Ishikawa (cell line): ENCODE data around the gene LIMA1.

Experiments used
- CEBPB ChIP-seq: IDR thresholded peaks from 2 replicates; pipeline ENCODE4 v1.6.1; 2012
- CREB1 ChIP-seq: IDR thresholded peaks from 2 replicates; pipeline ENCODE4 v1.6.1; 2012; ENCODE audit warnings: low read depth
- EGR1 ChIP-seq: IDR thresholded peaks from 2 replicates; pipeline ENCODE4 v1.6.1; 2012
- EP300 ChIP-seq: IDR thresholded peaks from 2 replicates; pipeline ENCODE4 v1.6.1; 2012; ENCODE audit warnings: borderline replicate concordance
- FOXM1 ChIP-seq: IDR thresholded peaks from 2 replicates; pipeline ENCODE4 v1.6.1; 2012; ENCODE audit warnings: low read depth, borderline replicate concordance
- NFIC ChIP-seq: IDR thresholded peaks from 2 replicates; pipeline ENCODE4 v1.6.1; 2012
- RAD21 ChIP-seq: IDR thresholded peaks from 2 replicates; pipeline ENCODE4 v1.6.1; 2012; ENCODE audit warnings: low read depth
- TAF1 ChIP-seq: IDR thresholded peaks from 2 replicates; pipeline ENCODE4 v1.6.1; 2012; ENCODE audit warnings: low read depth, mild to moderate bottlenecking
- TCF12 ChIP-seq: IDR thresholded peaks from 2 replicates; pipeline ENCODE4 v1.6.1; 2012; ENCODE audit warnings: low read depth
- TEAD4 ChIP-seq: IDR thresholded peaks from 2 replicates; pipeline ENCODE4 v1.6.1; 2012
- YY1 ChIP-seq: IDR thresholded peaks from 2 replicates; pipeline ENCODE4 v1.6.1; 2012; ENCODE audit warnings: low read depth
- ZBTB7A ChIP-seq: IDR thresholded peaks from 2 replicates; pipeline ENCODE4 v1.6.1; 2012; ENCODE audit warnings: low read depth
- TF ChIP-seq, protein P1 (sequence below): IDR thresholded peaks from 2 replicates; pipeline ENCODE4 v1.6.1; 2012
- TF ChIP-seq, protein P2 (sequence below): IDR thresholded peaks from 2 replicates; pipeline ENCODE4 v1.6.1; 2012; ENCODE audit warnings: low read depth, mild to moderate bottlenecking
- TF ChIP-seq, protein P3 (sequence below): IDR thresholded peaks from 2 replicates; pipeline ENCODE4 v1.6.1; 2012

LIMA1 gene

DNA sequence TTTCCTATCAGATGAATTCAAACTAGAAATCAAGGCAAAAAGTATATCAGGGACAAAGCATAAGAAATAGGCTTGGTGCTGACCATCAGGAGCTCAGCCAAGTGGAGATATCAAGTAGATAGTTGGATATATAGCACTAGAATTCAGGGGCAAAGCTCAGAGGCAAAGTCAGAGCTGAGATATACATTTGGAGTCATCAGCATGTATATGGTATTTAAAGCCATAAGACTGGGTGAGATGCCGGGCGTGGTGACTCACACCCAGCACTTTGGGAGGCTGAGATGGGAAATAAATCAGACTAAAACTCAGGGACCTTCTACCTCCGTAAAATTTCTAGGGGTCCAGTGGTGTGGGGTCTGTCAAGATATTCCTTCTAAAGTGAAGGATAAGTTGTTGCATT, 38.9 kb upstream of the LIMA1 start:
- TF ChIP-seq YY1 (no peak), RAD21 (no peak), NFIC (no peak)
- TF ChIP-seq, protein P1, sequence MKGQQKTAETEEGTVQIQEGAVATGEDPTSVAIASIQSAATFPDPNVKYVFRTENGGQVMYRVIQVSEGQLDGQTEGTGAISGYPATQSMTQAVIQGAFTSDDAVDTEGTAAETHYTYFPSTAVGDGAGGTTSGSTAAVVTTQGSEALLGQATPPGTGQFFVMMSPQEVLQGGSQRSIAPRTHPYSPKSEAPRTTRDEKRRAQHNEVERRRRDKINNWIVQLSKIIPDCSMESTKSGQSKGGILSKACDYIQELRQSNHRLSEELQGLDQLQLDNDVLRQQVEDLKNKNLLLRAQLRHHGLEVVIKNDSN: no peak

DNA sequence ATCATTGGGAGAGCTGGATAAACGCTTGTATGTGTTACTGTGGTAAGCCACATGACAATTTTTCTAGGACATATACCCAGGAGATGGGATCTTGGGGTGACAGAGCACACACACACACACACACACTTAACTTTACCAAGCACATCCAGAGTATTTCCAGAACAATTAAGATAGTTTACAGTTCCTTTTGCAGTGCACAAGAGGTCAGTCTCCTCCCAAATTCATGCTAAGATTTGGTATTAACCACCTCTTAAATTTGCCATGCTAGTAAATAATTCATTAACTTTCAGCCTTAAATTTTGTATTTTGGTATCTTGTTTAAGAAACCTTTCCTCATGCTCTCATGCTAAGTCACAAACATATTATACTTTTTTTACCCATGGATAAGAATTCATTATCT, 33.9 kb upstream of the LIMA1 start:
- TF ChIP-seq EP300: no peak
- TF ChIP-seq RAD21: peak; percentile 26; the same call in 1 of the 2 replicates
- TF ChIP-seq TAF1: no peak
- TF ChIP-seq CREB1: no peak
- TF ChIP-seq TCF12: no peak

DNA sequence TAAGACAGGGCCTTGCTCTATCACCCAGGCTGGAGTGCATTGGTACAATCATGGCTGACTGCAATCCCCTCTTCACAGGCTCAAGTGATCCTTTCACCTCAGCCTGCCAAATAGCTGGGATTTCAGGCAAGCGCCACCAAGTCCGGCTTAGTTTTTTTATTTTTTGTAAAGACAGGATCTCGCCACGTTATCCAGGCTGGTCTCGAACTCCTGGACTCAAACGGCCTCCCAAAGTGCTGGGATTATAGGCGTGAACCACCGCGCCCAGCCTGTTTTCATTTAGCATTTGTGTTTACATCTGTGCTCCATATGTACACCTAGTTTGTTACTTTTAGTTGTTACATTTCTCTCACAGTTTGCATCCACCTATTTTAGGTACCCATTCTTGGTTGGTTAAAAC, 32.5 kb upstream of the LIMA1 start:
- no peak for TF ChIP-seq TEAD4
- no peak for TF ChIP-seq CREB1
- TF ChIP-seq TAF1: no peak
- no peak for TF ChIP-seq EGR1
- TF ChIP-seq ZBTB7A: no peak
- no peak for TF ChIP-seq FOXM1

DNA sequence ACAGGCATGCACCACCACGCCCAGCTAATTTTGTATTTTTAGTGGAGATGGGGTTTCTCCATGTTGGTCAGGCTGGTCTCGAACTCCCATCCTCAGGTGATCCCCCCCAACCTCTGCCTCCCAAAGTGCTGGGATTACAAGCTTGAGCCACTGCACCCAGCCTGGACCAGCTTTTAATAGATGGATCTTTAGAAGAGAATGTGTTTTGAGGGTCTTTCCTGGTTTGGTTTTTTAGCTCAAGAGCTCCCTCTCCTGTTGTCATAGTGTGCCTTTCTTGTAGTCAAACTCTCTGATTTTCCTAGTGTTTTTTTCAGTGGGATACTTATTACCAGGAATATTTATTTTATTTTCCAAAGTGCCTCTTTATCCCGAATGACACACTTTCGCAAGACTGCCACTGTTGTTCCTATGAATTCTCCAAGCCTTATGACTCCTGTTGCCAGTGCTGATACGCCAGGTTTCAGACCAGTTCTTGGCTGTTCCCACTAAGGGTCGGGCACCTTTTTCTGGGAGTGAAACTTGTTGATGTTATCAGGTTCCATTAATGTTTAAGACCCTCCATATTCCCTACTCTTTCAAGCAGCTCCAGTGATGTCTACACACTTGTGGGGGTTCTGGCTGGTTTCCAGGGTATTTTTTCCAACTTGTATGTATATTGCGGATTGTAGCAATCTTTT, 31.5 kb upstream of the LIMA1 start:
- TF ChIP-seq TAF1 (no peak), RAD21 (peak; percentile 92), FOXM1 (no peak)

DNA sequence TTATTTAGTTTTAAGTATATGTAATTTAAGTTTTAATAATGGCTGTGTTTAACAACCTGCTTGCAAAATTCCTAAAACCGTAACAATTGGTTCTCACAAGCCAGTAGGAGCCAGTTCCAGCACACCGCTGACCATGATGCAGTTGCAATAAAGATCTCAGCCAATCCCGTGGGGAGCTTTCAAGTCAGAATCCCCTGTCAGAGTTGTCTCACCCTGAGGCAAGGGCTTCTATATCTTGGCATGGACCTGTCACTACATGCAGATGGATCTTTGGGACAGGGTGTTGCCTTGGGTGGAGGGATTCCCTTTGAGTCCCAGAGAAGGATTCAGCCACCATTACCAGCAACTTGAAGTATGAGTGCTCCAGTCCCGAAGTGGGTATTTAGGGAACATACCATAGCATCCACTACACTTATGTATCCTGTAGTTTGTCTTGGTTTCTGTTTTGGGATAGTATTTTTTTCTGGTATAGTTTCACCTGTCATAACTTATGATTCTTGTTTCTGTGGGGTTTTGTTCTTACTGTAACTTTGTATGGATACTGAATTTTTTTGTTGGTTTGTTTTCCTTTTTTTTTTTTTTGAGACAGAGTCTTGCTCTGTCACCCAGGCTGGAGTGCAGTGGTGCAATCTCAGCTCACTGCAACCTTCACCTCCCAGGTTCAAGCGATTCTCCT, 30.1 kb upstream of the LIMA1 start:
- TF ChIP-seq TCF12 (no peak), ZBTB7A (no peak), TAF1 (no peak), NFIC (no peak), TEAD4 (no peak), FOXM1 (no peak)
- TF ChIP-seq, protein P1: no peak
- TF ChIP-seq, protein P2, sequence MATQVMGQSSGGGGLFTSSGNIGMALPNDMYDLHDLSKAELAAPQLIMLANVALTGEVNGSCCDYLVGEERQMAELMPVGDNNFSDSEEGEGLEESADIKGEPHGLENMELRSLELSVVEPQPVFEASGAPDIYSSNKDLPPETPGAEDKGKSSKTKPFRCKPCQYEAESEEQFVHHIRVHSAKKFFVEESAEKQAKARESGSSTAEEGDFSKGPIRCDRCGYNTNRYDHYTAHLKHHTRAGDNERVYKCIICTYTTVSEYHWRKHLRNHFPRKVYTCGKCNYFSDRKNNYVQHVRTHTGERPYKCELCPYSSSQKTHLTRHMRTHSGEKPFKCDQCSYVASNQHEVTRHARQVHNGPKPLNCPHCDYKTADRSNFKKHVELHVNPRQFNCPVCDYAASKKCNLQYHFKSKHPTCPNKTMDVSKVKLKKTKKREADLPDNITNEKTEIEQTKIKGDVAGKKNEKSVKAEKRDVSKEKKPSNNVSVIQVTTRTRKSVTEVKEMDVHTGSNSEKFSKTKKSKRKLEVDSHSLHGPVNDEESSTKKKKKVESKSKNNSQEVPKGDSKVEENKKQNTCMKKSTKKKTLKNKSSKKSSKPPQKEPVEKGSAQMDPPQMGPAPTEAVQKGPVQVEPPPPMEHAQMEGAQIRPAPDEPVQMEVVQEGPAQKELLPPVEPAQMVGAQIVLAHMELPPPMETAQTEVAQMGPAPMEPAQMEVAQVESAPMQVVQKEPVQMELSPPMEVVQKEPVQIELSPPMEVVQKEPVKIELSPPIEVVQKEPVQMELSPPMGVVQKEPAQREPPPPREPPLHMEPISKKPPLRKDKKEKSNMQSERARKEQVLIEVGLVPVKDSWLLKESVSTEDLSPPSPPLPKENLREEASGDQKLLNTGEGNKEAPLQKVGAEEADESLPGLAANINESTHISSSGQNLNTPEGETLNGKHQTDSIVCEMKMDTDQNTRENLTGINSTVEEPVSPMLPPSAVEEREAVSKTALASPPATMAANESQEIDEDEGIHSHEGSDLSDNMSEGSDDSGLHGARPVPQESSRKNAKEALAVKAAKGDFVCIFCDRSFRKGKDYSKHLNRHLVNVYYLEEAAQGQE: no peak

DNA sequence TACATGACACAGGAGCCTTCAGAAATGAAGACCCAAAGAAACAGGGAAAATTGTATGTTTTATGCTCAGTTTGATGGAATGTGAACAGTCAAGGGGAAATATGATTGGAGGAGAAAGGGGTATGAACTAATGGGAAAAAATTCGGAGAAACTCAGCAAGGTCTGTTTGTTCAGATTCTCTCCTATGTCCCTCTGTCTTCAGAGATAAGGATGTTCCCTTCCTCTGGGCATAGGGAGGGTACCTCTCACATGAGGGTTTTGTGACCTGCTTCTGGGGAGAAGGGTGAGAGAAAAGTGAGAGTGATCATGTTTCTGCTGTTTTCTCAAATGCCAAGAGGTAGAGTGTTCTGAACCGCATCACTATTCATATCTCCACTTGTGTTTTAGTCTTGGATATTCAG, 26.6 kb upstream of the LIMA1 start:
- no peak for TF ChIP-seq TCF12
- no peak for TF ChIP-seq EP300
- TF ChIP-seq NFIC: no peak
- no peak for TF ChIP-seq EGR1

DNA sequence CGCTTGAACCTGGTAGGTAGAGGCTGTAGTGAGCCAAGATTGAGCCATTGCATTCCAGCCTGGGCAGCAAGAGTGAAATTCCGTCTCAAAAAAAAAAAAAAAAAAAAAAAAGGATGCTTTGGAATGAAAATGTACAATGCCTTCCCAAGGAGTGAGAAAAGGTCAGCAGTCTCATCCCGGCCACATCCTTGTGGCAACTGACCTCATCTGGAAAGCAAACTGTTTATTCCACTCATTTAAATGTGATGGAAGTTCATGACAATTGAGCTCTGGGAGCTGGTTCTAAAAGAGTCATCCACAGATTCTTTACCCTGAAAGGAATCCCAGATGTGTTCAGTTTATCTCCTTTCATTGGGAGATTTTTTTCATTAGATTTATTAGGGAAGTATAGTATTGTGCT, 19.4 kb upstream of the LIMA1 start:
- TF ChIP-seq, protein P2: no peak
- TF ChIP-seq CEBPB (no peak), EGR1 (no peak), TCF12 (no peak), YY1 (no peak), FOXM1 (no peak), NFIC (no peak), EP300 (no peak), TEAD4 (no peak), CREB1 (no peak), TAF1 (no peak), ZBTB7A (no peak)
- TF ChIP-seq, protein P3, sequence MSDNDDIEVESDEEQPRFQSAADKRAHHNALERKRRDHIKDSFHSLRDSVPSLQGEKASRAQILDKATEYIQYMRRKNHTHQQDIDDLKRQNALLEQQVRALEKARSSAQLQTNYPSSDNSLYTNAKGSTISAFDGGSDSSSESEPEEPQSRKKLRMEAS: no peak
- TF ChIP-seq, protein P1: no peak
